Measurements from ENCODE around the gene TTLL11. TPM values are rescaled to one million over a fixed set of nuclear protein-coding genes. Genes with fewer than 3 reads are reported as not detected.

The TTLL11 gene
- total RNA-seq, 1 donor from 2014 or later, result 0.75 TPM

DNA sequence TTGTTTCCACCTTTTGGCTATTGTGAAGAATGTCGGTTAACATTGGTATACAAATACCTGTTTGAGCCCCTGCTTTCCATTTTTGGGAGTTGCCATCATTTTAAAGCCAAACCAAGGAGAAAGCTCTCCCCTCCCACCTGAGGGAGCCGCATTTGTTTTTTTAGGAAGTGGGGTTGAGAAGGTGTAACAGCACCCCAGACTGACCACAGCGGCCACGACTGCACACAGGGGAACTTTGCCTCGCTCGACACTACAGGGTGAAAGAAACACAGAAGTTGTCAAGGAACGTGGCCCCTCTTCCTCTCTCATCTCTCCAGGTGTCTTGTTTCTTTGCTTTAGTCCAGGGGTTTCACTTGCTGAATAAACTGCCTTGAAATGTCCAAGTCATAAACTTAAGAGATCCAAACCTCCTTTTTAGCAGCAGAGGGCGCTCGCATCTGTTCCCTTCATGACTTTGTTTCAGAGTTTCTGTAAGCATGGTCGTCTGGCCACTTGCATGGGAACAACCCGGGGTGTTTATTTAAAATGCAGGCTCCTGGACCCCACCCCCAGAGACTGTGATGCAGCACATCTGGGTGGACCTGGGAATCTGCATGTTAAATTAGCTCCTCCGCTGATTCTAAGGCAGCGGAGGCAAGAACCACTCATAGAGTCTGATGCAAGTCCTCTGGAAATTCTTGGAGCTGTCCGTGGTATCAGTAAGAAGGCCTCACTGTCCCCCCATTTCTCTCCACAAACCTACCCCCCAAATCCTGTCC is 2.1 kb upstream of the TTLL11 start:
- H3K4me3 Mint-ChIP-seq, result peak overlapping the region; percentile 86
- no peak overlapping the region for H2AFZ ChIP-seq (replicated peaks)
- H3K79me2 ChIP-seq (ENCODE audit: low read depth), result no peaks in the 10 kb centered on the region
- H4K20me1 ChIP-seq (ENCODE audit: low read depth), result peaks cover 5% of the 10 kb centered on the region
- peak; percentile 75 for DNase-seq (ENCODE audit: low spot score)
- no peaks in the 10 kb centered on the region for H3K36me3 ChIP-seq
- peaks cover 22% of the 10 kb centered on the region for H3K4me1 Mint-ChIP-seq
- H3K36me3 Mint-ChIP-seq, result no peaks in the 10 kb centered on the region
- H3K27ac Mint-ChIP-seq, result no peak overlapping the region
- peaks cover 77% of the 10 kb centered on the region for H3K27me3 ChIP-seq
- H3K4me3 ChIP-seq, result no peak overlapping the region
- H3K9me3 Mint-ChIP-seq, result no peaks in the 10 kb centered on the region
- peaks cover 22% of the 10 kb centered on the region for H3K27me3 Mint-ChIP-seq (ENCODE audit: insufficient read depth, low read depth)
- no peak overlapping the region for H3K4me2 ChIP-seq
- H3F3A ChIP-seq (ENCODE audit: low read depth), result peaks cover 9% of the 10 kb centered on the region
- H3K9ac ChIP-seq, result no peak overlapping the region
- TF ChIP-seq, protein P1, sequence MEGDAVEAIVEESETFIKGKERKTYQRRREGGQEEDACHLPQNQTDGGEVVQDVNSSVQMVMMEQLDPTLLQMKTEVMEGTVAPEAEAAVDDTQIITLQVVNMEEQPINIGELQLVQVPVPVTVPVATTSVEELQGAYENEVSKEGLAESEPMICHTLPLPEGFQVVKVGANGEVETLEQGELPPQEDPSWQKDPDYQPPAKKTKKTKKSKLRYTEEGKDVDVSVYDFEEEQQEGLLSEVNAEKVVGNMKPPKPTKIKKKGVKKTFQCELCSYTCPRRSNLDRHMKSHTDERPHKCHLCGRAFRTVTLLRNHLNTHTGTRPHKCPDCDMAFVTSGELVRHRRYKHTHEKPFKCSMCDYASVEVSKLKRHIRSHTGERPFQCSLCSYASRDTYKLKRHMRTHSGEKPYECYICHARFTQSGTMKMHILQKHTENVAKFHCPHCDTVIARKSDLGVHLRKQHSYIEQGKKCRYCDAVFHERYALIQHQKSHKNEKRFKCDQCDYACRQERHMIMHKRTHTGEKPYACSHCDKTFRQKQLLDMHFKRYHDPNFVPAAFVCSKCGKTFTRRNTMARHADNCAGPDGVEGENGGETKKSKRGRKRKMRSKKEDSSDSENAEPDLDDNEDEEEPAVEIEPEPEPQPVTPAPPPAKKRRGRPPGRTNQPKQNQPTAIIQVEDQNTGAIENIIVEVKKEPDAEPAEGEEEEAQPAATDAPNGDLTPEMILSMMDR (IDR thresholded peaks at IDR 0.05), result peak; percentile 81
- no peak for TF ChIP-seq EZH2 (IDR thresholded peaks at IDR 0.05)
- H3K4me1 ChIP-seq, result peaks cover 7% of the 10 kb centered on the region
- no peaks in the 10 kb centered on the region for H3K9me3 ChIP-seq (ENCODE audit: low read depth)
- no peak overlapping the region for H3K27ac ChIP-seq

DNA sequence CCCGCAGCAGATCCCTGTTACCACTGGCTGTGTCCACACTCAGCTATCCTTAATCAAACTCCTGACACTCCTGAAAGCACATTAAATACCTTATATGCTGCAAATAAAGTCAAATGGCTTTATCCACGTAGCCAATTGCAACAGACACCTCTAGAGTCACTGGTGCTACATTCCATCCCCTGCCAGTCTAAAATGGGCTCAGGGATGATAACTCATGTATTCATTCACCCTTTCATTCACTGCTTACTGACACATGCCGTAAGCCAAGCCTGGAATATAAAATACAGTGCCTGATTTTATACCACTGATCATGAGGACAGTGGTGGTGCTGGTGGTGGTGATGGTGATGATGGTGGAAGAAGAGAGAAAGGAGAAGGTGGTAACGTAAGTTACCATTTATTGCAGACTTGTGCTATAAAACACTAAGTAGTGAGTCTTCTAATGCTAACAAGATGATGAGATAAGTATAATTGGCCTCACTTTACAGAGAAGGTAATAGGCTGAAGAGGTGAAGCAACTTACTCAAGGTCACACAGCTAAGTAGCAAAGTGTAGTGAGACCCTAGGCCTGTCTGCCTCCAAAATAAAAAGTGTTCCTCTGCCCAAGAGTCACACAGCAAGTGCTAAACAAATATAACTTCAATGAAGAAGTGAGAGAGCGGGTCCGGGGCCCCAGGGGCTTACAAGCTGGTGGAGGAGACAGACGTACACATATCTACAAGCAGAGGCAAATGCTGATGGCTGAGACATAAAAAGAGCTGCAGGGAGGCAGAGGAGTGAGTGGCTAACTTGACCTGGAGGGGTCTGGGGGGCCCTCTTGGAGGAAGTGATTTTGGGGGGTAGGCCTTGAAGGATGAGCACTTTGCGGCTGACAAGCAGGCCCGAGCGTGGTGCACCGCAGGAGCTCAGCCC is 1.2 kb downstream of the TTLL11 start:
- DNase-seq (ENCODE audit: low spot score), result no peak
- Histone ChIP-seq H3F3A (ENCODE audit: low read depth) (peaks cover 9% of the 10 kb centered on the region), H3K4me2 (peak overlapping the region; percentile 100), H4K20me1 (ENCODE audit: low read depth) (peaks cover 5% of the 10 kb centered on the region), H3K4me3 (peak overlapping the region; percentile 74), H3K9ac (no peak overlapping the region), H3K27me3 (peaks cover 59% of the 10 kb centered on the region), H3K27ac (no peak overlapping the region), H3K36me3 (no peaks in the 10 kb centered on the region), H3K79me2 (ENCODE audit: low read depth) (no peaks in the 10 kb centered on the region), H3K4me1 (peaks cover 7% of the 10 kb centered on the region), H2AFZ (replicated peaks) (peak overlapping the region; percentile 90), H3K9me3 (ENCODE audit: low read depth) (no peaks in the 10 kb centered on the region)
- TF ChIP-seq, protein P1 (IDR thresholded peaks at IDR 0.05), result no peak
- TF ChIP-seq EZH2 (IDR thresholded peaks at IDR 0.05) (no peak), EZH2phosphoT487 (IDR thresholded peaks at IDR 0.05) (no peak)
- Mint-ChIP-seq H3K9me3 (no peaks in the 10 kb centered on the region), H3K36me3 (no peaks in the 10 kb centered on the region), H3K4me3 (peak overlapping the region; percentile 92), H3K27ac (no peak overlapping the region), H3K27me3 (ENCODE audit: insufficient read depth, low read depth) (peaks cover 14% of the 10 kb centered on the region), H3K4me1 (peaks cover 16% of the 10 kb centered on the region)

DNA sequence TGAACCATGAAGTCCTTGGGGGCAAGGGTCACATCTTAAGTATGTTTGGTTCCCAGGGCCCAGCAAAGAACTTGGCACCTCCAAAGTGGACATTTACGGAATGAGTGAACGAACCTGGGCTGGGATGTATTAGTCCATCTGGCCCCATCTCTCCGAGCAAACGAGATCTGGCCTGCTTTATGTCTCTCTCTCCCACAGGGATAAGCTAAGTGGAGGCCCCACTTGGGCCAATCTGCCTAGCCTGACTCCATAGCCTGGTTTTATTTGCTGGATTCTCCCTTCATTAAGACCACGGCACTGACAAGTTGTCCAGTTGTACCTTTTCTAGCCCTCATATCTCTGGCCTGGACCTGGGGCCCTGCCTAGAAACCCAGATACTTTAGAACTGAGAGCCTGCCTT is 2.1 kb downstream of the TTLL11 start:
- DNase-seq (ENCODE audit: low spot score), result no peak
- Histone ChIP-seq H3K9ac (no peak overlapping the region), H3F3A (ENCODE audit: low read depth) (peaks cover 9% of the 10 kb centered on the region), H3K27me3 (peaks cover 55% of the 10 kb centered on the region), H4K20me1 (ENCODE audit: low read depth) (peaks cover 5% of the 10 kb centered on the region), H3K4me3 (no peak overlapping the region), H3K36me3 (no peaks in the 10 kb centered on the region), H3K9me3 (ENCODE audit: low read depth) (no peaks in the 10 kb centered on the region), H2AFZ (replicated peaks) (no peak overlapping the region), H3K4me1 (peaks cover 7% of the 10 kb centered on the region), H3K79me2 (ENCODE audit: low read depth) (no peaks in the 10 kb centered on the region), H3K4me2 (no peak overlapping the region), H3K27ac (no peak overlapping the region)
- no peak for TF ChIP-seq EZH2 (IDR thresholded peaks at IDR 0.05)
- no peak for TF ChIP-seq EZH2phosphoT487 (IDR thresholded peaks at IDR 0.05)
- TF ChIP-seq, protein P1 (IDR thresholded peaks at IDR 0.05), result no peak
- H3K4me1 Mint-ChIP-seq, result peaks cover 16% of the 10 kb centered on the region
- no peaks in the 10 kb centered on the region for H3K36me3 Mint-ChIP-seq
- peak overlapping the region; percentile 92 for H3K4me3 Mint-ChIP-seq
- H3K9me3 Mint-ChIP-seq, result no peaks in the 10 kb centered on the region
- peaks cover 14% of the 10 kb centered on the region for H3K27me3 Mint-ChIP-seq (ENCODE audit: insufficient read depth, low read depth)
- no peak overlapping the region for H3K27ac Mint-ChIP-seq

All from neural progenitor cell (in vitro differentiated cells).